ENCODE results near the gene GPR162. TPM values are rescaled to one million over a fixed set of nuclear protein-coding genes. Genes with fewer than 3 reads are reported as not detected.

The GPR162 gene
- total RNA-seq, 1 experiment from 2014 or later = not detected

GRCh38 chr12:6847676-6848075 is 26.1 kb downstream of the GPR162 start:
- Histone ChIP-seq H3K27ac (ENCODE audit: low read length) (no peak overlapping the region), H3K9ac (ENCODE audit: low read length) (no peak overlapping the region), H3K79me2 (ENCODE audit: low read length) (peaks cover 25% of the 10 kb centered on the region), H3K36me3 (ENCODE audit: low read depth, low read length) (peaks cover 8% of the 10 kb centered on the region; the same call in 1 of the 2 replicates), H3K27me3 (ENCODE audit: low read length) (no peaks in the 10 kb centered on the region), H3K4me3 (ENCODE audit: low read length) (no peak overlapping the region), H2AFZ (ENCODE audit: low read length) (no peak overlapping the region), H3K4me2 (ENCODE audit: low read length) (no peak overlapping the region), H4K20me1 (ENCODE audit: low read length) (no peaks in the 10 kb centered on the region), H3K9me2 (replicated peaks; ENCODE audit: low read length) (no peaks in the 10 kb centered on the region), H3K4me1 (ENCODE audit: insufficient read depth, low read length) (peaks cover 10% of the 10 kb centered on the region; the same call in 1 of the 2 replicates), H3K9me3 (ENCODE audit: low read length) (no peaks in the 10 kb centered on the region), H3F3A (ENCODE audit: low read length, unreplicated experiment) (no peaks in the 10 kb centered on the region)
- CTCF ChIA-PET = no interaction called here
- POLR2A ChIA-PET (ENCODE audit: unreplicated experiment) = no interaction called here
- intact Hi-C loops (cut with micrococcal nuclease) = no loop called here
- DNase-seq (no peak), ATAC-seq (no peak)
- no peak for TF ChIP-seq EZH2 (IDR thresholded peaks at IDR 0.05; ENCODE audit: low read length, unreplicated experiment)
- no TSS peak for BruUV-seq (replicated peaks)

GRCh38 chr12:6849427-6849826 is 27.8 kb downstream of the GPR162 start:
- Histone ChIP-seq H4K20me1 (ENCODE audit: low read length) (no peaks in the 10 kb centered on the region), H3F3A (ENCODE audit: low read length, unreplicated experiment) (no peaks in the 10 kb centered on the region), H3K4me3 (ENCODE audit: low read length) (peak overlapping the region; percentile 86), H3K9me3 (ENCODE audit: low read length) (no peaks in the 10 kb centered on the region), H2AFZ (ENCODE audit: low read length) (no peak overlapping the region), H3K4me1 (ENCODE audit: insufficient read depth, low read length) (peaks cover 23% of the 10 kb centered on the region), H3K27me3 (ENCODE audit: low read length) (no peaks in the 10 kb centered on the region), H3K4me2 (ENCODE audit: low read length) (peak overlapping the region; percentile 97), H3K27ac (ENCODE audit: low read length) (no peak overlapping the region), H3K9ac (ENCODE audit: low read length) (no peak overlapping the region), H3K79me2 (ENCODE audit: low read length) (peaks cover 41% of the 10 kb centered on the region), H3K36me3 (ENCODE audit: low read depth, low read length) (peaks cover 8% of the 10 kb centered on the region; the same call in 1 of the 2 replicates), H3K9me2 (replicated peaks; ENCODE audit: low read length) (no peaks in the 10 kb centered on the region)
- intact Hi-C loops (cut with micrococcal nuclease) = no loop called here
- DNase-seq (no peak), ATAC-seq (no peak)
- TF ChIP-seq CTCF (conservative IDR thresholded peaks at IDR 0.05; ENCODE audit: low read depth, low read length) (no peak), EZH2 (IDR thresholded peaks at IDR 0.05; ENCODE audit: low read length, unreplicated experiment) (no peak), EZH2phosphoT487 (IDR thresholded peaks at IDR 0.05; ENCODE audit: borderline replicate concordance, low read length) (no peak)
- ChIA-PET POLR2A (ENCODE audit: unreplicated experiment) (no interaction called here), CTCF (no interaction called here)
- no TSS peak for BruUV-seq (replicated peaks)

- POLR2A ChIA-PET (ENCODE audit: unreplicated experiment) = no interaction called here
- H3K27me3 ChIP-seq (ENCODE audit: low read length) = no peaks in the 10 kb centered on the region
- peak overlapping the region; percentile 79 for H3K9ac ChIP-seq (ENCODE audit: low read length)
- H2AFZ ChIP-seq (ENCODE audit: low read length) = no peak overlapping the region
- ATAC-seq (no peak), DNase-seq (no peak)
- no peaks in the 10 kb centered on the region for H3F3A ChIP-seq (ENCODE audit: low read length, unreplicated experiment)
- H4K20me1 ChIP-seq (ENCODE audit: low read length) = no peaks in the 10 kb centered on the region
- peaks cover 48% of the 10 kb centered on the region for H3K79me2 ChIP-seq (ENCODE audit: low read length)
- peak overlapping the region; percentile 86 for H3K4me3 ChIP-seq (ENCODE audit: low read length)
- BruUV-seq (replicated peaks) = no TSS peak
- peak overlapping the region; percentile 97 for H3K4me2 ChIP-seq (ENCODE audit: low read length)
- intact Hi-C loops (cut with micrococcal nuclease) = loop anchor here (5.0 kb wide), 2 partner anchors 98 to 157 kb away; partner anchors contain the start of gene MLF2
- no peaks in the 10 kb centered on the region for H3K9me2 ChIP-seq (replicated peaks; ENCODE audit: low read length)
- peaks cover 23% of the 10 kb centered on the region for H3K4me1 ChIP-seq (ENCODE audit: insufficient read depth, low read length)
- CTCF ChIA-PET = no interaction called here
- H3K36me3 ChIP-seq (ENCODE audit: low read depth, low read length) = peaks cover 11% of the 10 kb centered on the region; the same call in 1 of the 2 replicates
- no peaks in the 10 kb centered on the region for H3K9me3 ChIP-seq (ENCODE audit: low read length)
- H3K27ac ChIP-seq (ENCODE audit: low read length) = no peak overlapping the region
- TF ChIP-seq EZH2phosphoT487 (IDR thresholded peaks at IDR 0.05; ENCODE audit: borderline replicate concordance, low read length) = no peak
- no peak for TF ChIP-seq EZH2 (IDR thresholded peaks at IDR 0.05; ENCODE audit: low read length, unreplicated experiment)
- no peak for TF ChIP-seq CTCF (conservative IDR thresholded peaks at IDR 0.05; ENCODE audit: low read depth, low read length)
Measured at GRCh38 chr12:6849976-6850560, 28.4 kb downstream of the GPR162 start.

Measured in PC-3 (cell line).